Stimulated activated memory B cell treated with anti-CD40 and anti-IgM and Interleukin-4, amounts not matched to agents 10 μg/mL and 1 μg/mL and 100 μg/mL, for 72 hours (primary cell): ENCODE results near the gene IGDCC3.
A peak's percentile ranks its signal among the peaks of the same experiment; 100 is the strongest.

Source experiments
- ATAC-seq: fragments of 150-1000 bp; cut with Tn5 transposase; 2 replicates; pipeline ENCODE4 v1.10.0; 2021
- H3K27ac Mint-ChIP-seq: one replicate; pipeline ENCODE4 v1.8.0; 2022; ENCODE audit warnings: mild to moderate bottlenecking, mixed read lengths
- H3K27me3 Mint-ChIP-seq: one replicate; pipeline ENCODE4 v1.8.0; 2022; ENCODE audit warnings: mixed read lengths
- H3K36me3 Mint-ChIP-seq: one replicate; pipeline ENCODE4 v1.8.0; 2022; ENCODE audit warnings: mixed read lengths
- H3K4me1 Mint-ChIP-seq: one replicate; pipeline ENCODE4 v1.8.0; 2022; ENCODE audit warnings: mixed read lengths
- H3K4me3 Mint-ChIP-seq: one replicate; pipeline ENCODE4 v1.8.0; 2022; ENCODE audit warnings: mild to moderate bottlenecking, moderate library complexity, mixed read lengths
- H3K9me3 Mint-ChIP-seq: one replicate; pipeline ENCODE4 v1.8.0; 2022; ENCODE audit warnings: mixed read lengths

The IGDCC3 gene

DNA sequence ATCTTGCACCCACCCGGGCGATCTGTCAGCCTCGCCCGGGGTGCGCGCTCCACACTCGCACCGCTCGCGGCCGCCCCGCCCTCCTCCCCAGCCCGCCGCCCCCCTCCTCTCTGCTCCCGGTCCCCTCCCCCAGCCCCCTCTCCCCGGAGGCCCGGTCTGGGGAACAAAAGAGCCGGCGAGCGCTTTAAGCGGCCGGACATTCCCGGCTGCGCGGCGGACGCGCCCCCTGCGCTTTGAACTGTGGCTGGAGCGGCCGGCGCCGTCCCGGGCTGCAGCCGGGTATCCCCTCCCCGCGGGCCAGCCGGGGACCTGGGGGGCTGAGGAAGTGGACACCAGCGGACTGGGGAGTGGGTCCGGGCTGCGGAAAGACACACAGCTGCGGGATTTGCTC is at the start of gene IGDCC3:
IGDCC3 (minus strand) TSS at position 27 of the 391 bp plus-strand sequence. CDS start 214 bp downstream, outside the sequence.
- H3K27ac Mint-ChIP-seq, result no peak within 1 kb of the TSS
- ATAC-seq, result peak; percentile 28
- no peaks in the 10 kb centered on the region for H3K9me3 Mint-ChIP-seq
- H3K36me3 Mint-ChIP-seq, result no peaks in the 10 kb centered on the region
- peaks cover 76% of the 10 kb centered on the region for H3K27me3 Mint-ChIP-seq
- peak within 1 kb of the TSS; percentile 73 for H3K4me3 Mint-ChIP-seq
- H3K4me1 Mint-ChIP-seq, result peaks cover 12% of the 10 kb centered on the region

DNA sequence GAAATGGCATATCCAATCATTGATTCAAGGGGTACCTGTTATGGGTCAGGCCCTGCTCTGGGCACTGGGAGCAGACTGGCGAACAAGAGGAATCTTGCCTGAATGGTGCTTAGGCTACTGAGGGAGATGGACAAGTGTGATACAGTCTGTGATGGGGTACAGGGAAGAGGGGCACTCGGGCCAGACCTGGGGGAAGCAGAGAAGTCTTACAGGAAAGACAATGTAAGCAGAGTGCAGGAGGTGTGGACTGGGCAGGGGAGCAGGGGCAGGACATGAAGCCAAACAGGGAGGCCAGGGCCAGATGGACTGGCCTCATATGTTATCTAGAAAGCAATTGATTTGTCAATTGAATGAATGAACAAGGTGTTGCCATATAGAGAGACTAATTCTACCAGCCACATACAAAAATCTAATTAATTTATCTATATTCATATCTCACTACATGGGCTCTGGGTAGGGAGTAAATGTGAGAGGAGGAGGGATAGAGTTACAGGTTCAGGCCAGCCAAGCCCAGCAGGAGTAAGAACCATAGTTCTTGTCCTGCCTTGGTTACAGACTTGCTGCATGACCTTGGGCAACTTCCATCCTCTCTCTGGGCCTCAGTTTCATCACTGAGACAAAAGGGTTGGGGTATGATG is 48.5 kb upstream of the IGDCC3 start:
- Mint-ChIP-seq H3K9me3 (no peaks in the 10 kb centered on the region), H3K36me3 (peaks cover 4% of the 10 kb centered on the region), H3K27ac (no peak overlapping the region), H3K4me1 (peaks cover 16% of the 10 kb centered on the region), H3K4me3 (no peak overlapping the region), H3K27me3 (peaks cover 72% of the 10 kb centered on the region)
- ATAC-seq, result no peak

DNA sequence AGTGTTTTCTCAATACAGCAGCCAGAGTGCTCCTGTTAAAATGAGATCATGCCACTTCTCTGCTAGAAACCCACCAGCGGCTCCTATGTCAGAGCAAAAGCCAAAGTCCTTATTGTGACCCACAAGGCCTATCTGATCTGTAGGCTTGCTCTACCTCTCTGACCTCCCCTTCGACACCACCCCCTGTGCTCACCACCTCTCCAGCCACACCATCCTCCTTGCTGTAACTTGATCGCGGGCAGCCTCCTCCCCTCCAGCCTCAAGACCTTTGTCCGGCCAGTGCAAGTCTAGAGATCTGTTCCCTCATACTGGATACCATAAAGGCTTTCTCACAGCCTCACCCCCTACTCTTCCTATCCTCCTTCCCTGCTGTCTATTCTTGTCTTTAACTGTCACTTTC is 46.9 kb upstream of the IGDCC3 start:
- H3K4me3 Mint-ChIP-seq, result no peak overlapping the region
- no peak overlapping the region for H3K27ac Mint-ChIP-seq
- peaks cover 4% of the 10 kb centered on the region for H3K36me3 Mint-ChIP-seq
- ATAC-seq, result no peak
- H3K4me1 Mint-ChIP-seq, result peaks cover 16% of the 10 kb centered on the region
- peaks cover 78% of the 10 kb centered on the region for H3K27me3 Mint-ChIP-seq
- no peaks in the 10 kb centered on the region for H3K9me3 Mint-ChIP-seq

- peaks cover 76% of the 10 kb centered on the region for H3K27me3 Mint-ChIP-seq
- H3K36me3 Mint-ChIP-seq, result peaks cover 4% of the 10 kb centered on the region
- H3K4me3 Mint-ChIP-seq, result peak overlapping the region; percentile 88
- H3K27ac Mint-ChIP-seq, result no peak overlapping the region
- H3K9me3 Mint-ChIP-seq, result no peaks in the 10 kb centered on the region
- peaks cover 16% of the 10 kb centered on the region for H3K4me1 Mint-ChIP-seq
- ATAC-seq, result no peak
These were observed 46.3 kb upstream of the IGDCC3 start for GRCh38 chr15:65423976-65424679.

GRCh38 chr15:65423150-65423975 is 45.6 kb upstream of the IGDCC3 start:
- no peak for ATAC-seq
- Mint-ChIP-seq H3K27me3 (peaks cover 76% of the 10 kb centered on the region), H3K4me1 (peaks cover 16% of the 10 kb centered on the region), H3K9me3 (no peaks in the 10 kb centered on the region), H3K27ac (peak overlapping the region; percentile 50), H3K4me3 (peak overlapping the region; percentile 88), H3K36me3 (peaks cover 4% of the 10 kb centered on the region)

DNA sequence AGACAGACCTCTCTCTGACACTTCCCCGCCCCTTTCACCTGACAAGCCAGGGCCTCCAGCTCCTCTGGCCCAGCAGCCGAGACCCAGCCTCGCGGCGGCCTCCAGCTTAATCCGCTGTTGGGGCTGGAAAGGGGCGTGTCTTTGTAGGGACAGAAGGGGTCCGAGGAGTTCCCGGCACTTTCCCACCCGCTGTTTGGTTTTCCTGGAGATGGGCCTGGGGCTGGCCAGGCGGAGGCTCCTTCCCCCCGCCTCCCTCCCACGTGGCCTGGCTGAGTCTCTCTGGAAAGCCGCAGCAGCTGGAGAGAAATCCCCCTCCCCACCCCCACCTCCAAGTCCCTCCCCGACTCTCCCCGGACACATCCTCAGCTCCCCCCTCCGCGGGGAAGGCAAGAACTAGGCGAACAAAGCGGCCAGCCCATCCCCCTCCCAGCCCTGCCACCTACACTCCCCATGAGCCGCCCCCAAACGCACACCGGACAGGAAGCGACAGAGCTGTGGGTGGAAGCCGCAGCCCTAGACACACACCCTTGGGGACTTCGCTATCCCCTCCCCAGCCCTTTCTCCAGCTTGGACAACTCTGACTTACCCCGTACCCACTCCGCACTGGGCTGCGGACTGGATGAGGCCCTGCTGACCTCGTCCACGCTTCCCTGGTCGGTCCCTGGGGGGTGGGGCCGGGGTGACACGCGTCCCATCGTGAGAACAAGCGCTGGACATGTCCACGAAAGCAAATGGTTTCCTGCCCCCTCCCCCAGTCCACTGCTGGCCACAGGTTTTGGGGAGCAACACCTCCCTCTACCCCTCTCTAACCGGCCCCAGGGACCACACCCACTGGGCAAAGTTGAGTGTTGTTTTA is 43.8 kb upstream of the IGDCC3 start:
- Mint-ChIP-seq H3K27me3 (peaks cover 91% of the 10 kb centered on the region), H3K4me3 (peak overlapping the region; percentile 83), H3K27ac (no peak overlapping the region), H3K9me3 (no peaks in the 10 kb centered on the region), H3K4me1 (peaks cover 16% of the 10 kb centered on the region), H3K36me3 (peaks cover 4% of the 10 kb centered on the region)
- ATAC-seq, result peak; percentile 52

- ATAC-seq, result no peak
- H3K27me3 Mint-ChIP-seq, result peaks cover 90% of the 10 kb centered on the region
- H3K36me3 Mint-ChIP-seq, result peaks cover 4% of the 10 kb centered on the region
- peak overlapping the region; percentile 3 for H3K4me3 Mint-ChIP-seq
- H3K27ac Mint-ChIP-seq, result no peak overlapping the region
- H3K9me3 Mint-ChIP-seq, result no peaks in the 10 kb centered on the region
- peaks cover 16% of the 10 kb centered on the region for H3K4me1 Mint-ChIP-seq
These were observed 43.2 kb upstream of the IGDCC3 start for GRCh38 chr15:65420975-65421359.

DNA sequence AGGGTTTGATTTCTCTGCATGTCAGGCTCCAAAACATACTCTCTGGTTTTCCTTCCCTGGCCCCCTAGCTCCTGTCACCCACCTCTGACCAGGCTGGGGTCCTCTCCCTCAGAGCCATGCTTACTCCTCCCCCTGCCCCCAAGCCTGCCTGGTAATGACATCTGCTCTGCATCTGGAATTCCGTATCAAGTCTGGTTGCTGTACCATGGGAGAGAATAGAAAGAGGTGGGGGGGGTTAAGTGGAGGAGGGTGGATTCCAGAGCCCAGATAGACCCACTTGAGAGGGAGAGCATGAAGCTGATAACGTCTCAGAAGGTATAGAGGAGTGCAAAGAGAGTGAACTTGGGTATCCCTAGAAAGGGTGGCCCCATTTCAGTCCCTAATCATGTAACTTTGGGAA is 40.8 kb upstream of the IGDCC3 start:
- H3K27ac Mint-ChIP-seq, result no peak overlapping the region
- ATAC-seq, result no peak
- peaks cover 66% of the 10 kb centered on the region for H3K27me3 Mint-ChIP-seq
- H3K4me1 Mint-ChIP-seq, result peaks cover 16% of the 10 kb centered on the region
- H3K4me3 Mint-ChIP-seq, result no peak overlapping the region
- peaks cover 4% of the 10 kb centered on the region for H3K36me3 Mint-ChIP-seq
- H3K9me3 Mint-ChIP-seq, result no peaks in the 10 kb centered on the region

GRCh38 chr15:65416845-65417416 is 39.1 kb upstream of the IGDCC3 start:
- ATAC-seq, result no peak
- H3K27ac Mint-ChIP-seq, result no peak overlapping the region
- peaks cover 5% of the 10 kb centered on the region for H3K4me1 Mint-ChIP-seq
- no peak overlapping the region for H3K4me3 Mint-ChIP-seq
- H3K36me3 Mint-ChIP-seq, result no peaks in the 10 kb centered on the region
- no peaks in the 10 kb centered on the region for H3K9me3 Mint-ChIP-seq
- peaks cover 50% of the 10 kb centered on the region for H3K27me3 Mint-ChIP-seq

DNA sequence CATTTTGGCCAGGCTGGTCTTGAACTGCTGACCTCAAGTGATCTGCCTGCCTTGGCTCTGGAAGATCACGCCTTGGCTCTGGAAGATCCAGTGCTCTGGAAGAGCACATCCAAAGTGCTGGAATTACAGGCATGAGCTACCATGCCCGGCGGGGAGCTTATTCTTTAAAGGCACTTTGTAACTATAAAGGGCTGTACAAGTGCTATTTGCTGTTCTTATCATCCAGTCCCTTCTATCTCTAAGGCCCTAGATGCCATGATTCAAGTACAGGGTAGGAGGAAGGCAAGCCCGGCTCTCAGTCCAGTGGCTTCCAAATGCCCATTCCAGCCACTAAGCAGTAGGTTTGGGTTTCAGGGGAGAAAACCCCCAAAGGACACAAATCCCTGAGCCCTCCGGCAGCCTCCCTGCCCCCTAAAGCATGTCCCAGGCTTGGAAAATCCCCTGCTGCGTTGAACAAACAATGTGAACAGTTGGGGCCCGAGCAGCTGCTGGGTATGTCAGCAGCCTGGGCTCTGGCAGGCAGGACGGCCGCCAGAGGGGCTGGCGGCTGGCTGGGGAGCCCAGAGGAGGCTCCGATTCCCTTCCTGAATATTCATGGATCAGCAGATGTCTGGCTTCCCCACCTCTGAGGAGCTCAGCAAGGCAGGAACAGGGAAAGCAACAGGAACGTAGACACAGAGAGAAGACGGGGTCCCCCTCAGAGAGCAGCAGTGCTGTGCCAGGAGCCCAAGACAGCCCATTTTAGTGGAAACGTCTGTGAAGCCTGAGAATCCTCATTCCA is 37.2 kb upstream of the IGDCC3 start:
- no peaks in the 10 kb centered on the region for H3K9me3 Mint-ChIP-seq
- H3K4me1 Mint-ChIP-seq, result peaks cover 15% of the 10 kb centered on the region
- ATAC-seq, result no peak
- peaks cover 45% of the 10 kb centered on the region for H3K27me3 Mint-ChIP-seq
- H3K36me3 Mint-ChIP-seq, result no peaks in the 10 kb centered on the region
- no peak overlapping the region for H3K4me3 Mint-ChIP-seq
- H3K27ac Mint-ChIP-seq, result no peak overlapping the region

DNA sequence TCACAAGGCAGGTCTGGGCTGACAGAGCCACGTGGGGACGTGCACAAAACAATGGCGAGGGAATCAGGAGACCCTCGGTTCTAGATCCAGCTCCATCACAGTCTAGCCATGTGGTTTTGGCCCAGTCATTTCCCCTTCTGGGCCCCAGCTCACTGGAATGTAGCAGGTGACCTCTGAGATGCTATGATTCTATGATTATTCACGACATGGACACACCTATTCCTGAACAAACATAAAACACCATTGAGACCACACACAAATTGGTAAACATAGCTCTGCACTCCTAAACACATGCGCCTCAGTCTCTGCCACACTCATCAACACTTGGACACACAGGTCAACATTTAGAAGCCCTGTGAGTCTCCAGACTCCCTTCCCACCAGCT is 36.0 kb upstream of the IGDCC3 start:
- Mint-ChIP-seq H3K4me1 (peaks cover 28% of the 10 kb centered on the region), H3K4me3 (no peak overlapping the region), H3K27ac (no peak overlapping the region), H3K36me3 (no peaks in the 10 kb centered on the region), H3K9me3 (no peaks in the 10 kb centered on the region), H3K27me3 (peaks cover 47% of the 10 kb centered on the region)
- ATAC-seq, result no peak

- Mint-ChIP-seq H3K4me1 (peaks cover 31% of the 10 kb centered on the region), H3K4me3 (no peak overlapping the region), H3K27me3 (peaks cover 42% of the 10 kb centered on the region), H3K9me3 (no peaks in the 10 kb centered on the region), H3K36me3 (no peaks in the 10 kb centered on the region), H3K27ac (no peak overlapping the region)
- no peak for ATAC-seq
These were observed 35.4 kb upstream of the IGDCC3 start for GRCh38 chr15:65413051-65413759.

GRCh38 chr15:65412556-65412955 is 34.8 kb upstream of the IGDCC3 start:
- Mint-ChIP-seq H3K27me3 (peaks cover 38% of the 10 kb centered on the region), H3K36me3 (no peaks in the 10 kb centered on the region), H3K27ac (no peak overlapping the region), H3K4me1 (peaks cover 31% of the 10 kb centered on the region), H3K9me3 (no peaks in the 10 kb centered on the region), H3K4me3 (no peak overlapping the region)
- no peak for ATAC-seq
